GM18907 (cell line): ENCODE data around the gene DGCR2.
"Not testable (repeated sequence)": the region's sequence is repeated elsewhere in the genome, so short reads cannot be mapped to it uniquely, and the experiment has no call there.

Source experiments
- ATAC-seq: cut with Tn5 transposase; IDR thresholded peaks from one replicate; pipeline ENCODE4 v1.9.1; 2021; ENCODE audit warnings: mild to moderate bottlenecking, moderate library complexity; ENCODE audit not compliant: unreplicated experiment

DGCR2 gene

GRCh38 chr22:19085233-19085718, 36.9 kb downstream of the DGCR2 start:
- ATAC-seq = no peak

GRCh38 chr22:19084586-19084985, 37.6 kb downstream of the DGCR2 start:
- ATAC-seq = not testable (repeated sequence)

- ATAC-seq = not testable (repeated sequence)
Observed at GRCh38 chr22:19084126-19084525, 38.1 kb downstream of the DGCR2 start.

GRCh38 chr22:19082793-19083192, 39.4 kb downstream of the DGCR2 start:
- ATAC-seq = no peak

GRCh38 chr22:19082101-19082500, 40.1 kb downstream of the DGCR2 start:
- no peak for ATAC-seq

- ATAC-seq = no peak
Observed at GRCh38 chr22:19081351-19081750, 40.9 kb downstream of the DGCR2 start.

- no peak for ATAC-seq
Observed at GRCh38 chr22:19080853-19081252, 41.4 kb downstream of the DGCR2 start.

GRCh38 chr22:19079691-19080090, 42.5 kb downstream of the DGCR2 start:
- no peak for ATAC-seq

GRCh38 chr22:19075404-19075803, 46.8 kb downstream of the DGCR2 start:
- no peak for ATAC-seq

- not testable (repeated sequence) for ATAC-seq
Observed at GRCh38 chr22:19072853-19073252, 49.4 kb downstream of the DGCR2 start.

- ATAC-seq = no peak
Observed at GRCh38 chr22:19070397-19071169, 51.6 kb downstream of the DGCR2 start.

- ATAC-seq = no peak
Observed at GRCh38 chr22:19069451-19069850, 52.8 kb downstream of the DGCR2 start.

- no peak for ATAC-seq
Observed at GRCh38 chr22:19068784-19069271, 53.4 kb downstream of the DGCR2 start.

- no peak for ATAC-seq
Observed at GRCh38 chr22:19067696-19068348, 54.4 kb downstream of the DGCR2 start.

- no peak for ATAC-seq
Observed at GRCh38 chr22:19066531-19067271, 55.5 kb downstream of the DGCR2 start.

- no peak for ATAC-seq
Observed at GRCh38 chr22:19065929-19066328, 56.3 kb downstream of the DGCR2 start.

- ATAC-seq = no peak
Observed at GRCh38 chr22:19065298-19065859, 56.8 kb downstream of the DGCR2 start.

GRCh38 chr22:19064354-19065054, 57.7 kb downstream of the DGCR2 start:
- ATAC-seq = no peak

GRCh38 chr22:19063581-19064353, 58.4 kb downstream of the DGCR2 start:
- no peak for ATAC-seq

GRCh38 chr22:19062943-19063308, 59.3 kb downstream of the DGCR2 start:
- no peak for ATAC-seq
